Measurements from ENCODE around the gene ABHD17A.

ABHD17A gene

GRCh38 chr19:1837222-1837565 lies 48.1 kb downstream of the ABHD17A start:
- peaks cover 0 to 51% (median 10%) of the 10 kb centered on the region in 4 donors for H3K4me1 ChIP-seq

GRCh38 chr19:1836458-1837221 lies 48.7 kb downstream of the ABHD17A start:
- peaks cover 0 to 47% (median 9%) of the 10 kb centered on the region in 4 donors for H3K4me1 ChIP-seq
- intact Hi-C loops (cut with DNase I; ENCODE audit: low total_unique reads), result no loop called here

More at GRCh38 chr19:1837222-1837565, 48.1 kb downstream of the ABHD17A start:
- DNase-seq, result no peak
- H3K27me3 ChIP-seq, result no peaks in the 10 kb centered on the region
- no peaks in the 10 kb centered on the region for H3K9me3 ChIP-seq
- no peak overlapping the region for H3K4me3 ChIP-seq
- no peak for TF ChIP-seq CTCF (IDR thresholded peaks at IDR 0.05)
- peaks cover 0 to 16% (median 0%) of the 10 kb centered on the region in 3 donors for H3K36me3 ChIP-seq
- H3K27ac ChIP-seq, result no peak overlapping the region
- intact Hi-C loops (cut with DNase I; ENCODE audit: low total_unique reads), result no loop called here

GRCh38 chr19:1833540-1833939 lies 51.8 kb downstream of the ABHD17A start:
- Histone ChIP-seq H3K9me3 (no peaks in the 10 kb centered on the region), H3K27ac (no peak overlapping the region), H3K27me3 (no peaks in the 10 kb centered on the region), H3K4me1 (peaks cover 0 to 28% (median 6%) of the 10 kb centered on the region in 4 donors), H3K36me3 (peaks cover 0 to 12% (median 4%) of the 10 kb centered on the region in 3 donors), H3K4me3 (no peak overlapping the region)
- no peak for TF ChIP-seq CTCF (IDR thresholded peaks at IDR 0.05)
- no peak for DNase-seq
- intact Hi-C loops (cut with DNase I; ENCODE audit: low total_unique reads), result no loop called here

More at GRCh38 chr19:1836458-1837221, 48.7 kb downstream of the ABHD17A start:
- Histone ChIP-seq H3K27ac (no peak overlapping the region), H3K36me3 (peaks cover 0 to 19% (median 0%) of the 10 kb centered on the region in 3 donors), H3K9me3 (no peaks in the 10 kb centered on the region), H3K4me3 (no peak overlapping the region), H3K27me3 (no peaks in the 10 kb centered on the region)
- TF ChIP-seq CTCF (IDR thresholded peaks at IDR 0.05), result no peak
- DNase-seq, result no peak

- peaks cover 0 to 20% (median under 1%) of the 10 kb centered on the region in 4 donors for H3K4me1 ChIP-seq
- H3K27ac ChIP-seq, result no peak overlapping the region
Observed at GRCh38 chr19:1832046-1832663, 53.1 kb downstream of the ABHD17A start.

GRCh38 chr19:1830978-1831377 lies 54.3 kb downstream of the ABHD17A start:
- TF ChIP-seq CTCF (IDR thresholded peaks at IDR 0.05), result no peak

More at GRCh38 chr19:1832046-1832663, 53.1 kb downstream of the ABHD17A start:
- DNase-seq, result no peak
- no peak overlapping the region for H3K4me3 ChIP-seq
- intact Hi-C loops (cut with DNase I; ENCODE audit: low total_unique reads), result no loop called here
- H3K36me3 ChIP-seq, result peaks cover 11 to 26% (median 18%) of the 10 kb centered on the region in 3 donors
- no peak for TF ChIP-seq CTCF (IDR thresholded peaks at IDR 0.05)
- no peaks in the 10 kb centered on the region for H3K9me3 ChIP-seq
- H3K27me3 ChIP-seq, result no peaks in the 10 kb centered on the region

More at GRCh38 chr19:1830978-1831377, 54.3 kb downstream of the ABHD17A start:
- no peak for DNase-seq
- Histone ChIP-seq H3K4me1 (peaks cover 0 to 24% (median 7%) of the 10 kb centered on the region in 4 donors), H3K9me3 (no peaks in the 10 kb centered on the region), H3K27me3 (no peaks in the 10 kb centered on the region), H3K4me3 (no peak overlapping the region), H3K36me3 (peaks cover 17 to 34% (median 27%) of the 10 kb centered on the region in 3 donors), H3K27ac (no peak overlapping the region)
- intact Hi-C loops (cut with DNase I; ENCODE audit: low total_unique reads), result no loop called here

All from tibial artery (tissue), 4 donors.